Fibroblast of peridontal ligament (primary cell): ENCODE measurements around the gene CRELD2.

ENCODE experiments used
- DNase-seq: peaks from one replicate; pipeline ENCODE4 v3.0.0-alpha.2; 2010; ENCODE audit errors: extremely low read depth

Gene CRELD2, protein sequence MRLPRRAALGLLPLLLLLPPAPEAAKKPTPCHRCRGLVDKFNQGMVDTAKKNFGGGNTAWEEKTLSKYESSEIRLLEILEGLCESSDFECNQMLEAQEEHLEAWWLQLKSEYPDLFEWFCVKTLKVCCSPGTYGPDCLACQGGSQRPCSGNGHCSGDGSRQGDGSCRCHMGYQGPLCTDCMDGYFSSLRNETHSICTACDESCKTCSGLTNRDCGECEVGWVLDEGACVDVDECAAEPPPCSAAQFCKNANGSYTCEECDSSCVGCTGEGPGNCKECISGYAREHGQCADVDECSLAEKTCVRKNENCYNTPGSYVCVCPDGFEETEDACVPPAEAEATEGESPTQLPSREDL

DNA sequence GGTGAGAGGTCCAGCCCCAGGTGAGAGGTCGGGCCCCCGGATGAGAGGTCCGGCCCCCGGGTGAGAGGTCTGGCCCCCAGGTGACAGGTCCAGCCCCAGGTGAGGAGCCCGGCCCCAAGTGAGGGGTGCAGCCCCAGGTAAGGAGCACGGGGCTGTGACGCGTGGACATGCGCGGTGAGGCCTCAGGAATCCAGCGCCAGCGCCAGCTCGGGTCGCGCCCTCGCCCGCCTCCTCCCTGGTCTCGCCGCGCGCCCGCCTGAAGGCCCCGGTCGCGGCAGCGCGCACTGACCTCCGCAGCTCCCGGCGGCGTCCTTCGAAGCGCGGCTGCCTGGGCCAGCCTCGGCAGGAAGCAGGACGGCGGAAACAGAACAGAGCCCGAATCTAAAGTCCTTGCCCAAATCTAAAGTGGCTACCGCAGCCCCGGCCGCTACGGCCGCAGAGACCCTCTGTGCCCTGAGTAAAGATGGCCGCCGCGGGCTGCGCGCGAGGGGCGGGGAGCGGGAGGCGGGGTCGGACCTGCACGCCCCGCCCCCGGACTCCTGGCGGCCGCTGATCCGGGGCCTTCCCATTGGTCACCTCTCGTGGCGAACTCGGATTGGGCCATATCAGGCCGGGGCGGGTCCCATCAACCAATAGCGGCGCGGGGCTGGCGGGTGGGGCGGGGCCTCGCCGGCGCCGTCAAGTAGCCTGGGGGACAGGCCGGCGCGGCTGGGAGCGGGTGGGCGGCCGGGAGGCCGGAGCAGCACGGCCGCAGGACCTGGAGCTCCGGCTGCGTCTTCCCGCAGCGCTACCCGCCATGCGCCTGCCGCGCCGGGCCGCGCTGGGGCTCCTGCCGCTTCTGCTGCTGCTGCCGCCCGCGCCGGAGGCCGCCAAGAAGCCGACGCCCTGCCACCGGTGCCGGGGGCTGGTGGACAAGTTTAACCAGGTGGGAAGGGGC, at the start of gene CRELD2, which contains the start of gene ALG12:
Gene CRELD2, plus strand, starts transcription at position 661 of the 937 bp plus-strand sequence. Its CDS starts 136 bp downstream, at position 797.
Gene ALG12, minus strand, starts transcription at position 465 of the 937 bp plus-strand sequence. CDS start 4,673 bp downstream, outside the sequence.
- DNase-seq: peak; percentile 92

DNA sequence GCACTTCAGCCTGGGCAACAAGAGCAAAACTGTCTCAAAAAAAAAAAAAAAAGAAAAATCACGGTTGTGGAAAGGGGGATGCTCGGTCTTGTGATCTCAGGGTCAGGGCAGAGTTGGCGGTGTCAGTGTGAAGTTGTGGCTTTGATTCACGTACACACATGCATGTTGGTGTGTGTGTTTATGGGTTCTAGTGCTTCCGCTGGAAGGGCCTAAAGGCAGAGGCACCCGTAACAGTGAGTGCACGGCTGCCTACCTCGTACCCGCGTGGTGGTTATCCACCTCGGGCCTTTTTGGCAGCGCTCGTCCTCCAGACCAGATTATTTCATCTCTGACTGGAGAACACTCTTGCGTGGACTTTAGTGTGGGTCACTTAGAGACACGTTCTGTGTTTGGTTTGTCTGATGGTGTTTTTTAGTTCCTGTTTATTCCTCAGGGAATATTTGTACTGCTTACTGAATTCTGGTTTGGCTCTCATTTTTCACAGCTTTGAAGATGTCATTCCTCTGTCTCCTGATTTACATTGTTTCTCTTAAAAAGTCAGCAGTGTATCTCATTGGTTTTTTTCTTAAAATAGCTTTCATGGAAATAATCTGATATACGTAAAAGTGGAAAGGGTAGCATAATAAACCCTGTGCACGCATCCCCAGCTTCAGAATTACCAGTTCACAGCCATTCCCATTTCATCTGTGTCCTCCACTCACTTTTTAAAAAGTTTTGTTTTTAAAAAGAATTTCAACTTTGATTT, 49.2 kb upstream of the CRELD2 start:
- no peak for DNase-seq

DNA sequence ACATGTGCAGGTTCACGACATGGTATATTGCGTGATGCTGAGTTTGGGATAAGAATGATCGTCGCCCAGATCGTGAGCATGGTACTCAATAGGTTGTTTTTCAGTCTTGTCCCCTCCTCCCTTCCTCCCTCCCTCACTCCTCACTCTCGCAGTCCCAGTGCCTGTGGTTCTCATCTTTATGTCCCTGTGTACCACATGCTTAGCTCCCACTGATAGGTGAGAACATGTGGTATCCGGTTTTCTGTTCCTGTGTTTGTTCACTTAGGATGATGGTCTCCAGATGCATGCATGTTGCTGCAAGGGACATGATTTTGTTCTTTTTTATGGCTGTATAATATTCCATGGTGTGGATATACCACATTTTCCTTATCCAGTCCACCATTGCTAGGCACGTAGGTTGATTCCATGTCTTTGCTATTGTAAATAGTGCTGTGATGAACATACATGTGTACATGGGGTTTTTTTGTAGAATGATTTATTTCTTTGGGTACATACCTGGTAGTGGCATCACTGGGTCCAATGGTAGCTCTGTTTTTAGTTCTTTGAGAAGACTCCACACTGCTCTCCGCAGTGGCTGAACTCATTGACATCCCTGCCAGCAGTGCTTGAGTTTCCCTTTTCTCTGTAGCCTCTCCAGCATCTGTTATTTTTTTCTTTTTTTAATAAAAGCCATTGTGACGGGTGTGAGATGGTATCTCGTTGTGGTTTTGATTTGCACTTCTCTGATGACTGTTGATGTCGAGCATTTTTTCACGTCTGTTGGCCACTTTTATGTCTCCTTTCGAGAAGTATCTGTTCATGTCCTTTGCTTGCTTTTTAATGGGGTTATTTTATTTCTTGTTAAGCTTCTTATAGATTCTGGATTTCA, 48.4 kb upstream of the CRELD2 start:
- no peak for DNase-seq

DNA sequence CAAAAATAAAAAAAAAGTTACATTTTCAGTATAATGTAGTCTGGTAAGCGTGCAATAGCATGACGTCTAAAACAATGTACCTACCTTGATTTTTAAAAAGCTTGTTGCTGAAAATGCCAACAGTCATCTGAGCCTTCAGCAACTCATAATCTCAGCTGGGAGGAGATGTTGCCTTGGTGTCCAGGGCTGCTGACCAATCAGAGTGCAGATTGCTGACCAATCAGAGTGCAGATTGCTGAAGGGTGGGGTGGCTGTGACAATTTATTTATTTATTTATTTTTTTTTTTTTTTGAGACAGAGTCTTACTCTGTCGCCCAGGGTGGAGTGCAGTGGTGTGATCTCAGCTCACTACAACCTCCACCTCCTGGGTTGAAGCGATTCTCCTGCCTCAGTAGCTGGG, 47.0 kb upstream of the CRELD2 start:
- DNase-seq: no peak

DNA sequence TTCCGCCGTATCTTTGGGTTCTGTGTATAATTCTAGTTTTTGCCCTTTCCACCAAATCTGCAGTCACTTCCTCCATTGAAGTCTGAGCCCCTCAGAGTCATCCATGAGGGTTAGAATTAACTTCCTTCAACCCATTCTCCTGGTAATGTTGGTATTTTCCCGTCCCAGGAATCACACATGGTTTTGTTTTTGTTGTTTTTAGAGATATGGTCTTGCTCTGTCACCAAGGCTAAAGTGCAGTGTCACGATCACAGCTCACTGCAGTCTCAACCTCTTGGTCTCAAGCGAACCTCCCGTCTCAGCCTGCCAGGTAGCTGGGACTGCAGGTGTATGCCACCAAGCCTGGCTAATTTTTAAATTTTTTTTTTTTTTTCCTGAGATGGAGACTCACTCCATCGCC, 46.1 kb upstream of the CRELD2 start:
- no peak for DNase-seq

GRCh38 chr22:49873228-49873940, 45.0 kb upstream of the CRELD2 start:
- no peak for DNase-seq

GRCh38 chr22:49877642-49878041, 40.8 kb upstream of the CRELD2 start:
- DNase-seq: no peak

- DNase-seq: no peak
Measured at GRCh38 chr22:49878206-49878605, 40.2 kb upstream of the CRELD2 start.

GRCh38 chr22:49879871-49880270, 38.6 kb upstream of the CRELD2 start:
- no peak for DNase-seq

DNA sequence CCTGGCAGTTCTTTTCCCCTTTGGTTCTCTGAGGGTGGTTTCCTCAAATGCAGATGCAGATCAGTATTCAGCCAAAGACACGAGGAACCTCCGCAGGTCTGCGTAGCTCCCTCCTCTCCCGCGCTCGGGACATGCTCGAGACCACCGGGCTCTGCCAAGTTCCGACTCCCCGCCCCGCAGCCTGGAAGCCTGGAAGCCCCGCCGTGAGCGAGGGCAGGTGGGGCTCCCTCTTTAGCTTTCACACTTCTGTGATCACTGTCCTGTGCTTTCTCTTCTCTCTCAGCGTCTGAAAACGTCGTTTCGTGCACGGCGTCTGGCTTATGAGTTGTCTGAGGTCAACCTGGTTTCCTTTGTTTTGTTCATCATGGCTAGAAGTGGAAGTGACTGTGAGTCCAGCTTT, 38.2 kb upstream of the CRELD2 start:
- no peak for DNase-seq

DNA sequence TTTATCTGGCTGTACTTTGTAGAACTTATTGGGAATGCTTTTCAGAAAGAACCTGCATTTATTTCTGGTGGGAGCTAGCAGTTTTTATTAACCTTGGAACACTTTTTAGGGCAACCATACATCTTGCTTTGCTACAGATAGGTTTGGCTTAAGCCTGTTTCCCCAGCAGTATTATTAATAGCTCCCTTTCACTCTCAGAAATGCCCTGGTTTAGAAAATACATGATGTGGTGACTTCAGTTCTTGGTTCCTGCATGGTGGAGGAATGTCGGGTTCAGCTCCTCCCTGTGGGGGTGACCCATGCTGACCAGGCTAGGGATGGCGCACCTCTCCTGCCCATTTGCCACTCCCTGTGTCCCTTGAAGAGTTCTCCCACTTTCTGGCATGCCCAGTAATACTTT, 36.6 kb upstream of the CRELD2 start:
- DNase-seq: no peak

GRCh38 chr22:49882519-49883293, 35.7 kb upstream of the CRELD2 start:
- DNase-seq: no peak

DNA sequence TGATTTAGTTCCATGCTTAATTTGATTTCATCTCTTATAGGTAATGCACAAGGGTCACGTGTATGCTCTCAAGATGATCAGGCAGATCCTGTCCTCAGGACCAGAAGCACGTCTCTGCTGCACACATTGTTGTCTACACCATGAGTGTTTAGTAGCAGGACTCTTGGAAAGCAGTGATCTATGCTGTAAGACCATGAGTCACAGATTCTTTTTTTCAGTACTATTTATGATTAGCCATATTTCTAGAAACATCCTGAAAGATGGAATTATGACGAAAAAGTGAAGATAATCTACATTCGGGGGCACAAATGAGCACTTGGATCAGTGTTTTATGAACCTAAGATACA, 35.2 kb upstream of the CRELD2 start:
- DNase-seq: no peak

DNA sequence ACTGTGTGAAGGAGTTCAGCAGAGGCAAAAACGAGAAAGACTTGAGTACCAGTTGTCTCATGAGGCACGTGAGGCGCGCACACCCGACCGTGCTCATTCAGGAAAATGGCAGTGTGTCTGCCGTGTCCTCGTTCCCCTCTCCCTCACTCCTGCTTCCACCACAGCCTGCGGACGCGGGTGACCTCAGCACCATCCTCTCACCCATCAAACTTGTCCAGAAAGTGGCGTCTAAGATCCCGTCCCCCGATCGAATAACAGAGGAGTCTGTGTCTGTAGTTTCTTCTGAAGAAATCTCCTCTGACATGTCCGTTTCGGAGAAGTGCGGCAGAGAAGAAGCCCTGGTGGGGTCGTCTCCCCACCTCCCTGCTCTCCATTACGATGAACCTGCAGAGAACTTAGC, 34.4 kb upstream of the CRELD2 start:
- no peak for DNase-seq

GRCh38 chr22:49884503-49885260, 33.8 kb upstream of the CRELD2 start:
- no peak for DNase-seq

DNA sequence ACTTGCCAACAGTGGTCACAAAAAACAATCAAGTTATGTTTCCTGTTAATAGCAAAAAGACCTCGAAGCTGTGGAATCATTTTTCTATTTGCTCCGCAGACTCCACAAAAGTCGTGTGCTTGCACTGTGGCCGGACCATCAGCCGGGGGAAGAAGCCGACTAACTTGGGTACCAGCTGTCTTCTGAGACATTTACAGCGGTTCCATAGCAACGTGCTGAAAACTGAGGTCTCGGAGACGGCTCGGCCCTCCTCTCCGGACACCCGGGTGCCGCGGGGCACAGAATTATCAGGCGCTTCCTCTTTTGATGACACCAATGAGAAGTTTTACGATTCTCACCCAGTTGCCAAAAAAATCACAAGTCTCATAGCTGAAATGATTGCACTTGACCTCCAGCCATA, 33.2 kb upstream of the CRELD2 start:
- DNase-seq: no peak

DNA sequence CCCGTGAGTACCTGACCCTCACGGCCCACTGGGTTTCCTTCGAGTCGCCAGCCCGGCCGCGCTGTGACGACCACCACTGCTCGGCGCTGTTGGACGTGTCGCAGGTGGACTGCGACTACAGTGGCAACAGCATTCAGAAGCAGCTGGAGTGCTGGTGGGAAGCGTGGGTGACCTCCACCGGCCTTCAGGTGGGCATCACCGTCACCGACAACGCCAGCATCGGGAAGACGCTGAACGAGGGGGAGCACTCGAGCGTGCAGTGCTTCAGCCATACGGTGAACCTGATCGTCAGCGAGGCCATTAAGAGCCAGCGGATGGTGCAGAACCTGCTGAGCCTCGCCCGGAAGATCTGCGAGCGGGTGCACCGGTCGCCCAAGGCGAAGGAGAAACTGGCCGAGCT, 32.6 kb upstream of the CRELD2 start:
- no peak for DNase-seq

DNA sequence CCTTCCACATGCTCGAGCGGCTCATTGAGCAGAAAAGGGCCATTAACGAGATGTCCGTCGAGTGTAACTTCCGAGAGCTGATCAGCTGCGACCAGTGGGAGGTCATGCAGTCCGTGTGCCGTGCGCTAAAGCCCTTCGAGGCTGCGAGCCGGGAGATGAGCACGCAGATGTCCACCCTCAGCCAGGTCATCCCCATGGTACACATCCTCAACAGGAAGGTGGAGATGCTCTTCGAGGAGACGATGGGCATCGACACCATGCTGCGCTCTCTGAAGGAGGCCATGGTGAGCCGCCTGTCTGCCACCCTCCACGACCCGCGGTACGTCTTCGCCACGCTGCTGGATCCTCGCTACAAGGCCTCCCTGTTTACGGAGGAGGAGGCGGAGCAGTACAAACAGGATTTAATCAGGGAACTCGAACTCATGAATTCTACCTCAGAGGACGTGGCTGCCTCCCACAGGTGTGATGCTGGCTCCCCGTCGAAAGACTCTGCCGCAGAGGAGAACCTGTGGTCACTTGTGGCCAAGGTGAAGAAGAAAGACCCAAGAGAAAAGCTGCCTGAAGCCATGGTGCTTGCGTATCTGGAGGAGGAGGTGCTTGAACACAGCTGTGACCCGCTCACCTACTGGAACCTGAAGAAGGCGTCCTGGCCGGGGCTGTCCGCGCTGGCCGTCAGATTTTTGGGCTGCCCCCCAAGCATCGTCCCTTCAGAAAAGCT, 31.9 kb upstream of the CRELD2 start:
- DNase-seq: no peak
